AG04450 (cell line): ENCODE data around the gene TRAK1. TPM values are rescaled to one million over a fixed set of nuclear protein-coding genes. Genes with fewer than 3 reads are reported as not detected.

Experiments used
- CTCF ChIA-PET: fragments of 300-600, 350-600 bp; formaldehyde crosslinking; extraction: SDS; loops from one replicate; lab custom pipeline; 2022; ENCODE audit warnings: antibody characterized with exemption, inconsistent platforms; lab: Charles Lee
- POLR2A ChIA-PET: fragments of 350-600 bp; formaldehyde crosslinking; extraction: SDS; loops from one replicate; lab custom pipeline; 2021; ENCODE audit warnings: antibody characterized with exemption, inconsistent platforms; lab: Yijun Ruan, JAX
- DNase-seq: peaks from one replicate; pipeline ENCODE4 v3.0.0-alpha.2; 2011; ENCODE audit warnings: low read depth, low spot score
- H3K27ac ChIP-seq: one replicate; pipeline ENCODE4 v1.5.1; 2012; ENCODE audit warnings: low read depth, low read length, control low read depth
- H3K27me3 ChIP-seq: one replicate; pipeline ENCODE4 v1.6.0; 2012; ENCODE audit warnings: low read length; ENCODE audit not compliant: control insufficient read depth, insufficient read depth
- H3K4me3 ChIP-seq: 2 replicates; pipeline ENCODE4 v1.5.1; 2011; ENCODE audit warnings: mild to moderate bottlenecking, low read depth, low read length, control low read depth
- H3K9me3 ChIP-seq: 2 replicates; pipeline ENCODE4 v1.5.1; 2012; ENCODE audit warnings: low read length; ENCODE audit not compliant: control insufficient read depth, insufficient read depth
- polyA plus RNA-seq: library from polyadenylated mRNA; depleted of rRNA; stranded (reverse); fragments of >200 nt; gene quantifications from 2 replicates; pipeline ENCODE4 v1.2.3, GENCODE V29; 2011
- TF ChIP-seq, protein P1 (sequence below): IDR thresholded peaks from 2 replicates; pipeline ENCODE4 v1.5.1; 2011; ENCODE audit warnings: low read depth, low read length, control low read depth, inconsistent platforms

The TRAK1 gene
- polyA plus RNA-seq, 1 experiment: 22.3 TPM

DNA sequence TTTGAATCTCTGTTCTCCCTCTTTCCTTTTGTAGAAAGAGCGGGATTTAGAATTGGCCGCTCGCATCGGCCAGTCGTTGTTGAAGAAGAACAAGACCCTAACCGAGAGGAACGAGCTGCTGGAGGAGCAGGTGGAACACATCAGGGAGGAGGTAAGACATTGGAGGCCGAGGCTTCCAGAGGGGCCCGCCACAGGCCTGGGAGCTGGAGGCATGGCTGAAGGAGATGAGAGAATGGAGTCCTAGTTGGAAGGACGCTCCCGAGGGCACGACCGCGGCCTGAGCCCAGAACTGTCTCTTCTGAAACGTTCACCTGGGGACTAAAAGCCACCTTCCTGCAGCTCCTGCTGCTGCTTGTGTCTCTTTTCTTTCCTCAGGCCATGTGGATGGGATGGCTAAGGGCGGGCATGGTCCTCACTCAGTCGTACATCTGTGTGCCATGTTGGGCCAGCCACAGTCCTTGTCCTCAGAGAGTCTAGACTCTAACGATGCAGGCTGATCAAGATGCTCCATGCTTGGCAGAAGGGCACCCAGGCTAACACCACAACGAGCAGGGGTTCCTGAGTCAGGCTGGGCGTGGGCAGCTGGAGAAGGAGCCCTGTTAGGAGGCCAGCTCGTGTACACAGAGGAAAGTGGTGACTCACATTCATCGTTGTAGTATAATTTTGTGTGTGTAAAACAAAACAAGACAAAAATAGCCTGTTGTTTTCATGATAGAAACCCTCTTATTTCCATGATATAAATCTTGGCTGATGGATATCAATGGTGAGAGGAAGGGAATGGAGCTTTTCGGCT is 93.7 kb downstream of the TRAK1 start:
- POLR2A ChIA-PET: interaction anchor here (0.7 kb wide), 1 partner anchor 1732 kb away, joined by 6 read pairs; no protein-coding TSS in a partner anchor

DNA sequence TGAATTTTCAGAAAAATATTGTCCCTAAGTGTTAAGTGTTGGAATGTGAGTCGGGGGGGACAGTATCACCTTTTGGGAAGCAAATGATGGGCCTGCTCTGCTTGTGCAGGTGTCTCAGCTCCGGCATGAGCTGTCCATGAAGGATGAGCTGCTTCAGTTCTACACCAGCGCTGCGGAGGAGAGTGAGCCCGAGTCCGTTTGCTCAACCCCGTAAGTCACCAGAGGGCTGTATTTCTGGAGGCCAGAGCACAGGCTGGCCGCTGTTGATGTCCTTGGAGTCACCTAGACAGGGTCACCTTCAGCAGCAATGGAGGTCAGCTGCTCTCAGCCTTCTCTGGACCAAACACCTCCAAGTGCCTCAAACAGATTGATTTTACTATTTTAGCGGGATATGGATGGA is 96.8 kb downstream of the TRAK1 start:
- POLR2A ChIA-PET: no interaction called here
- Histone ChIP-seq H3K9me3 (no peaks in the 10 kb centered on the region), H3K4me3 (no peak overlapping the region), H3K27ac (no peak overlapping the region), H3K27me3 (no peaks in the 10 kb centered on the region)
- DNase-seq: no peak
- TF ChIP-seq, protein P1, sequence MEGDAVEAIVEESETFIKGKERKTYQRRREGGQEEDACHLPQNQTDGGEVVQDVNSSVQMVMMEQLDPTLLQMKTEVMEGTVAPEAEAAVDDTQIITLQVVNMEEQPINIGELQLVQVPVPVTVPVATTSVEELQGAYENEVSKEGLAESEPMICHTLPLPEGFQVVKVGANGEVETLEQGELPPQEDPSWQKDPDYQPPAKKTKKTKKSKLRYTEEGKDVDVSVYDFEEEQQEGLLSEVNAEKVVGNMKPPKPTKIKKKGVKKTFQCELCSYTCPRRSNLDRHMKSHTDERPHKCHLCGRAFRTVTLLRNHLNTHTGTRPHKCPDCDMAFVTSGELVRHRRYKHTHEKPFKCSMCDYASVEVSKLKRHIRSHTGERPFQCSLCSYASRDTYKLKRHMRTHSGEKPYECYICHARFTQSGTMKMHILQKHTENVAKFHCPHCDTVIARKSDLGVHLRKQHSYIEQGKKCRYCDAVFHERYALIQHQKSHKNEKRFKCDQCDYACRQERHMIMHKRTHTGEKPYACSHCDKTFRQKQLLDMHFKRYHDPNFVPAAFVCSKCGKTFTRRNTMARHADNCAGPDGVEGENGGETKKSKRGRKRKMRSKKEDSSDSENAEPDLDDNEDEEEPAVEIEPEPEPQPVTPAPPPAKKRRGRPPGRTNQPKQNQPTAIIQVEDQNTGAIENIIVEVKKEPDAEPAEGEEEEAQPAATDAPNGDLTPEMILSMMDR: no peak
- CTCF ChIA-PET: interaction anchor here (1.2 to 4.6 kb wide), 2 partner anchors 69 to 255 kb away, joined by 3 to 77 read pairs; no protein-coding TSS in a partner anchor

More for the DNA sequence above, 93.7 kb downstream of the TRAK1 start:
- TF ChIP-seq, protein P1: no peak
- DNase-seq: peak; percentile 15
- H3K9me3 ChIP-seq: no peaks in the 10 kb centered on the region
- CTCF ChIA-PET: interaction anchor here (0.6 to 2.4 kb wide), 7 partner anchors 11 to 290 kb away, joined by 3 to 10 read pairs (median 3); no protein-coding TSS in a partner anchor
- no peak overlapping the region for H3K4me3 ChIP-seq
- H3K27me3 ChIP-seq: no peaks in the 10 kb centered on the region
- no peak overlapping the region for H3K27ac ChIP-seq

GRCh38 chr3:42188376-42188775 is 97.2 kb downstream of the TRAK1 start:
- CTCF ChIA-PET: interaction anchor here (4.6 kb wide), 1 partner anchor 70 kb away, joined by 77 read pairs; no protein-coding TSS in a partner anchor
- DNase-seq: no peak

GRCh38 chr3:42189001-42189460 is 97.9 kb downstream of the TRAK1 start:
- no peaks in the 10 kb centered on the region for H3K27me3 ChIP-seq
- no peak overlapping the region for H3K27ac ChIP-seq
- no peak for DNase-seq
- H3K9me3 ChIP-seq: no peaks in the 10 kb centered on the region
- CTCF ChIA-PET: interaction anchor here (1.9 to 4.6 kb wide), 4 partner anchors 8 to 294 kb away, joined by 4 to 77 read pairs (median 46); no protein-coding TSS in a partner anchor
- no peak overlapping the region for H3K4me3 ChIP-seq
- POLR2A ChIA-PET: no interaction called here
- TF ChIP-seq, protein P1: no peak

More at GRCh38 chr3:42188376-42188775, 97.2 kb downstream of the TRAK1 start:
- TF ChIP-seq, protein P1: no peak
- Histone ChIP-seq H3K4me3 (no peak overlapping the region), H3K27ac (no peak overlapping the region), H3K9me3 (no peaks in the 10 kb centered on the region), H3K27me3 (no peaks in the 10 kb centered on the region)
- POLR2A ChIA-PET: no interaction called here

DNA sequence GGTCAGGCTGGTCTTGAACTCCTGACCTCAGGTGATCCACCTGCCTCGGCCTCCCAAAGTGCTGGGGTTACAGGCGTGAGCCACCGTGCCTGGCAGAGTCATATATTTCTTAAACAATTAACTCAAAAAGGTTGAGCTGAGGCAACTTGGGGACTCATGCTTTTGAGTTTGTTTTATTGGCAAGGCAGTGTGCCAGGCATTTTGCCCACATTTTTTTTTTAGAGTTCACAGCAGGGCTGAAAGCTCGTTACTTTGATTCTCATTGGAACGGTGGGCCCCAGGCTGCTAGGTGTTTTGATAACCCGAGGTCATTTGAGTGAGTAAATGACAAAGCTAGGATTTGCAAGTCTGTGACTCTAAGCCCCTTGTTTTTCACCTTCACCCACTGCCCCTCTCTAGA is 98.6 kb downstream of the TRAK1 start:
- TF ChIP-seq, protein P1: no peak
- no peaks in the 10 kb centered on the region for H3K9me3 ChIP-seq
- H3K27me3 ChIP-seq: no peaks in the 10 kb centered on the region
- CTCF ChIA-PET: interaction anchor here (1.0 to 4.6 kb wide), 11 partner anchors 9 to 1695 kb away, joined by 3 to 77 read pairs (median 28); partner anchors contain the start of gene ULK4
- no peak overlapping the region for H3K27ac ChIP-seq
- DNase-seq: no peak
- POLR2A ChIA-PET: no interaction called here
- no peak overlapping the region for H3K4me3 ChIP-seq
